ENCODE results near the gene DSG4.

- no peak for TF ChIP-seq CTCF (IDR thresholded peaks at IDR 0.05 in 2 of 3, conservative IDR thresholded peaks at IDR 0.05 in 1 of 3; ENCODE audit: borderline replicate concordance in 1 of 3, insufficient read depth in 1 of 3, low read depth in 2 of 3, low read length in 2 of 3)
- TF ChIP-seq EZH2phosphoT487 (IDR thresholded peaks at IDR 0.05; ENCODE audit: borderline replicate concordance) = no peak
- TF ChIP-seq YY1 (IDR thresholded peaks at IDR 0.05; ENCODE audit: extremely low read depth, insufficient replicate concordance, low read depth, low read length) = no peak
- no peak for TF ChIP-seq SIN3A (IDR thresholded peaks at IDR 0.05; ENCODE audit: low read depth)
- no peak for TF ChIP-seq POLR2AphosphoS5 (IDR thresholded peaks at IDR 0.05; ENCODE audit: low read depth, low read length)
- TF ChIP-seq ZNF274 (IDR thresholded peaks at IDR 0.05; ENCODE audit: low read depth, low read length) = no peak
- TF ChIP-seq EZH2 (IDR thresholded peaks at IDR 0.05) = no peak
- TF ChIP-seq ZBTB33 (IDR thresholded peaks at IDR 0.05; ENCODE audit: extremely low read depth, insufficient replicate concordance, low read length) = no peak
- no peak for TF ChIP-seq POLR2A (IDR thresholded peaks at IDR 0.05; ENCODE audit: borderline replicate concordance, extremely low read depth, insufficient read depth, insufficient read length)
- TF ChIP-seq MAX (IDR thresholded peaks at IDR 0.05) = no peak
- TF ChIP-seq EGR1 (IDR thresholded peaks at IDR 0.05; ENCODE audit: low read depth) = no peak
- TF ChIP-seq ATF3 (IDR thresholded peaks at IDR 0.05) = no peak
- no peak for TF ChIP-seq FOSL1 (IDR thresholded peaks at IDR 0.05; ENCODE audit: low read depth)
Measured at GRCh38 chr18:31441493-31441892, 64.9 kb downstream of the DSG4 start.
